Measurements from ENCODE around the gene RERE.

GRCh38 chr1:8597455-8597854 is 220.0 kb downstream of the RERE start:
- no peak for TF ChIP-seq CTCF (conservative IDR thresholded peaks at IDR 0.05; ENCODE audit: low read depth in 2 of 2)
- no peak for TF ChIP-seq EZH2 (IDR thresholded peaks at IDR 0.05; ENCODE audit: low read depth, unreplicated experiment)
- TF ChIP-seq POLR2AphosphoS5 (IDR thresholded peaks at IDR 0.05; ENCODE audit: low read depth), result no peak
